HG03354 (cell line): ENCODE measurements around the gene LHX5.

Source experiments
- ATAC-seq: cut with Tn5 transposase; IDR thresholded peaks from one replicate; pipeline ENCODE4 v1.9.1; 2021; ENCODE audit warnings: mild to moderate bottlenecking; ENCODE audit not compliant: unreplicated experiment, poor library complexity, severe bottlenecking

The LHX5 gene

DNA sequence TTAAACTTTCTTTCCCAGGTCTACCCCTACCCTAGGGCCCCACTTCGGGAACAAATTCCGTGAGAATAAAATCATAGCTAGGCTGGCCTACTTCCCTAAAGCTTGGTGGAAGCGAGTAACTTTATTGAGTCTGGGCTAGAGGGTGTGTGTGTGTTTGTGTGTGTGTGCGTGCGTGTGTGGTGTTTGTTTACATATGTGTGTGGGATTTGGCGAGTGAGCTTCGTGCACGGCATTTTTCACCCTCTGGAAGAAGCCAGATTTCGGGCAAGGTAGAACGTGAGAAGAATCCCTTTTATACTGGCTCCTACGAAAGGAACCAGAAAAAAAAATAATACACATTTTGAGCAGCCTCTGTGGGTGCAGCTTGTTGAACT is 7.5 kb upstream of the LHX5 start:
- ATAC-seq, result no peak

DNA sequence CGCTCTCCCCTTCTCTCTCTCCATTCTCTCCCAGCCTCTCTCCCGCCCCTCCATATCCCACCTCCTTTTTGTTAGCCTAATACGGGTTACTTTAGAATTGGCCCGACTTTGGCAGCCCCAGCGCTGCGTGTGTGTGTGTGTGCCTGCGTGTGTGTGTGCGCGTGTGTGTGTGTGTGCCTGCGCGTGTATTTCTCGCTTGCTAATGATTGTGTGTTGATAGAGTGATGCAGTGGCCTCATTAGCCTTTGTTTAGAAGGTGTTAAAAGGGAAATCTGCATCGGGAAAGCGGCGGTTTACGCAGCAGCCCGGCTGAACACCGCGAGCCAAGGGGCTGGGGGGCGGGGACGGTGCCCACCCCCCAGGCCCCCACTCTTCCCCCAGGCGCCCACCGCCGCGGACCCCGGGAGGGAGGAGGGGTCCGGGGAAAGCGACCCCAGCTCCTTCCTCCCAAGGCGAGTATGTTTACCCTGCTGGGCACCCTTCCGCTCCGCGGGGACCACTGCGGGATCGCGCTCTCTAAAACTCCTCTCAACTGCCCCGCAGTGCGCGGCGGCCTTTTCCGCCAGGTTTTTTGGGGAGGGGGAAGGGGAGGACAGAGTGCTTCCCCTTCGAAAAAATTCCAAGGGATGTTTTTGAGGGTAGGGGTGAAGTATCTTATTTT is 6.8 kb upstream of the LHX5 start:
- ATAC-seq, result no peak

GRCh38 chr12:113477842-113478215 is 6.2 kb upstream of the LHX5 start:
- no peak for ATAC-seq

- no peak for ATAC-seq
These were observed 5.6 kb upstream of the LHX5 start for GRCh38 chr12:113477171-113477841.

- no peak for ATAC-seq
These were observed 4.7 kb upstream of the LHX5 start for GRCh38 chr12:113476176-113476986.

GRCh38 chr12:113475451-113476175 is 3.9 kb upstream of the LHX5 start:
- ATAC-seq, result no peak

DNA sequence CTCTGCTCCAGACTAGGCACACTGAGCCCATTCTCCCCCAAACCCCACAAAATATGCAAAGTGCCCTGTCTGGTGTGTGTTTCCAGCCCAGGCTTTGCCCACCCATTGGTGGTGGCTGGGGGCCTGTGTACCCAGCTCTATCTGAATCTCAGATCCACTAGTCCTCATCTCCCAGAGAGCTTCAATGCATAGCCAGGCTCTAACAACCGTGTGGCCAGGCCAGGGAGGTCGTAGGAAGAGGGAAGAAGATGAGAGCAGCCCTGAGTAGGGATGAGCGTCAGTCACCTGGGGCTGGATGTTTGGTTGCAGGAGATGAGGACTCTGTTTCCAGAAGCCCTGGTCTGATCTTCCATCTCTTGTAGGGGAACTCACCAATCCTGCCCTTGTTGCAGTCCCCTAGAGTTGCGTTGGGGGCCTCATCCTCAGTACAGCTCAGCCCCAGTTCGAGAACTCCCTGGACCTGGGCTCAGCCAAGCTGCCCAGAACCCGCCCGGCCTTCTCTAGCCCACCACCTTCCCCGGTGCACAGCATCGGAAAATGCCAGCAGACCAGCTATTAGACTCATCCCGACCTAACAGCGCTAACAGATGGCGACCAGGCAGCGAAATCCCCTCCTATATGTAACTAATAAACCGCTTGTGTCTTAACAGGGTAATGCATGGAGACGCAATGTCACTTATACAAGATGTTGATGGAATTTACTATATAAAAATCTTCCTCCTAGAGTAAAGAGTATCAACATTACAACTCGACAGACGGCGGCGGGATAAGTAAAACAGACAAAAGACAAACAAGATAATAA is 3.2 kb upstream of the LHX5 start:
- ATAC-seq, result no peak

DNA sequence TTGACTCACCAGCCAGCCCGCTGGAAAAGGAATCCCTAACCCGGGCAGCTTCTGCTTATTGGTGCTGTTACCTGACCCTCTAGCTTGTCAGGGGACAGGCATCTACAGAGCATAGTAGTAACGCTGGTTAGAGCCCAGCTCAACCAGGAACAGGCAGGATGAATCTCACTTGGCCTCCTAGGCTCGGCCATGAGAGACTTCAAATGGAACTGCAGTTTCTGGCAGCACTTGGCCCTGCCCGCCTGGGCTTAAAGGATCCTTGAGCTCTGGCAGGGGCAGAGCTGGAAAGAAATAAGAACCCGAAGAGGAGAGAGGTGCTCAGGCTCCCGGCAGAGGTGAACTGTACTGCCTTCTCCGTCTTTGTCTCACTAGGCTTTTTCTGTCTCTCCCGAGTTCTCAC is 2.3 kb upstream of the LHX5 start:
- ATAC-seq, result no peak

- ATAC-seq, result no peak
These were observed 1.7 kb upstream of the LHX5 start for GRCh38 chr12:113473400-113473799.

DNA sequence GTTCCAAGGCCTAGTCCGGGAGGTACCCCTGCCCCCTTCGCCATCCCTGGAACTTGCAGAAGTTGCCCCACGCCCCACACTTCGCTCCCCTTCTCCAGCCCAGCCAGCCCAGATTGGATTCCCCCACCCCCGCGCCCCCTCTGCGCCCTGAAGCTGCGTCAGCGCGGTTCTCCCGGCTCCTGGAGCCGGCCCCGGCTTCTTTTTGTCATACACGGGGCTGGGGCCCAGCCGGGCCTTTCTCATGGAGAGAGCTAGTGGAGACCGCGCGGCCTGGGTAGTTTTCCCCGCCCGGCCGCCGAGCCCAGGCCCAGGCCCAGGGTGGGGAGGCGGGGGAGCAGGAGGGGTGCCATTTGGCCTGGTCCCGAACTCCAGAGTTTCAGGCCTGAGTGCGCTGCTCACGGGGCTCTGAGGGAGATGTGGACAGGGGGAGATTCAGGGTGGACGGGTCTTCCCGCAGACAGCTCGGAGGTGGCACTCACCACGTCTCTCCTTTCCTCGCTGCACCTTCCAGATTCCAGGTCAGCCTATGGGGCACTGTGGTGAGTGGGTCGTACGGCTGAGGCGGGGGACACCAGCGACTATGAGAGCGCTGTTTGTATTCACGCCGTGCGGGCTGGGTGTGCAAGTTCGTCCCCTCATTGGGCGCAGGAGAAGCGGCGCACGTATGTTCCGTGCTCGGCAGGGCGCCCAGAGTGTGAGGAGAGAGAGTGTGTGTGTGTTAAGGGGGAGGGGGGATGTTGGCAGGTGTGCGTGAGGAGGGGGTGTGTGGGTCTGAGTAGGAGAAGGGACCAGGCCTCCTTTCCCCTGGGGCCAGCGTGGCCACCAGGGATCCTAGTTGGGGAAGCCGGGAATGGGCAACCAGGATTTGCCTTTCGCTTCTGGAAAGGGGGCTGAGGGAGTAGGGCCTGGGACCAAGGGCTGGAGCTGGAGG is 785 bp upstream of the LHX5 start:
- no peak for ATAC-seq

GRCh38 chr12:113470871-113471618 is 626 bp downstream of the LHX5 start:
- ATAC-seq, result no peak

DNA sequence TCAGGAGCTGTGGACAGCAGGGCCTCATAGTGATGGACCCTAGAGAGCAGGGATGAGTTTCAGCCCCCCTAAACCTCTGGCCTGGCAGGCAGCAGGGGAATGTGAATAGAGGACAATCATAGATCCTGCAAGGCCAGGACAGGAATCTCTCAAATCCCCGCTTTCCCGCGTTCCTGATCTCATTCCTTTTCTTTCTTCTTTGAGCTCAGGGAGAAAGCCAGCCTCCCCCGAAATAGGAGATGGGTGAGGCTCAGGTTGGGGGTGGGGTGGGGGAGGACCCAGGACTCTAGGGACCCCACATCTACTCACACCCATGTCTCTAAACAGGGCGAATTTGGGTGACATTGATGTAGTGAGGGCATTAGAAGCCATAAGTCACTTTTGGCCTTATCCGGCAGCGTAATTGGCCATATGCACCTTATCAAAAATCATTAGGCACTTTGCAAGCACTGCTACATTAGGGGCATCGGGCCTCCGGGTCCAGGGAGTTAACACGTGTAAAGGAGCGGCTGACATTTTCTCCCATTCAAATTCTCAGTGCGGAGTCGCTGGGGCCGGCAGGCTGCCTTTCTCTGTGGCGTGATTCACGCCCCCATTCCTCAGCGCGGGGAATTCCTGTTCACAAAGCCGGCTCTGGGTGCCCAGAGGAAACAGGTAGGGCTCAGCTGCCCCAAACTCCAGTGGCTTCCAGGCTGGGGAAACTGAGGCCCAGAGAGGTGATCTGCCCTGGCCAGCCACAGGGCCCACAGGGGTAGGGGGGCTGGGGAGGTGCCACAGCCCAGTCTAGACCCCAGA is 1.5 kb downstream of the LHX5 start:
- ATAC-seq, result no peak

DNA sequence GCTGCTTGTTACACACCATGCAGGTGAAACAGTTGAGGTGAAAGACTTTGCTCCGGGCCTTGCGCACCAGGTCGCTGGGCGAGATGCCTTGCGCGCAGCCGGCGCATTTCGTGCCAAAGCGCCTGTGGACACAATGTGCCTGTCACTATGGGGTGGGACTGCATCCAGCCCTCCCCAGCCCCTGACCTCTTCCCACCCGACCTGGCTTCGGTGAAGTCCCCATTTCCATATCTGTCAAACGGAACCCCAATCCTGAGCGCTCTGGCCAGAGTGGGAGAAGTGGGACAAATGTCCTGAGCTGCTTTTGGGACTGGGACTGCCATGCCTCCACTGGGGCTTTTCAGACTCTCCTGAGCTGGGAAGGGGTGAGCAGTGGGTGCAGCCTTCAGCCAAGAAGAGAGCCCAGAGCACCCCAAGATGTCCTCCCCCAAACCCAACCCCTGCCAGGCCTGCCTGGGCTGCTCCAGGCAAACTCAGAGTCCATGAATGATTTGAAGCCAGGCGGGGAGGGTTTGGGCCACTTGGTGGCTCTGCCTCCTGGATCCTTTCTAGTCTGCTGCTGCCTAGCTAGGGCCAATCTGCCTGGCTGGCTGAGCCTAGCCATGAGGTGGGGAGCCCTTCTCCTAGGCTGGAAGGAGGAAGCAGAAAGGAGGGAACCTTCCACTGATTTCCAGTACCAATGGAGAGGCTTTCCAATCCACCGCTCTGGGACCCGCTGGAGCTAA is 2.3 kb downstream of the LHX5 start:
- ATAC-seq, result no peak

DNA sequence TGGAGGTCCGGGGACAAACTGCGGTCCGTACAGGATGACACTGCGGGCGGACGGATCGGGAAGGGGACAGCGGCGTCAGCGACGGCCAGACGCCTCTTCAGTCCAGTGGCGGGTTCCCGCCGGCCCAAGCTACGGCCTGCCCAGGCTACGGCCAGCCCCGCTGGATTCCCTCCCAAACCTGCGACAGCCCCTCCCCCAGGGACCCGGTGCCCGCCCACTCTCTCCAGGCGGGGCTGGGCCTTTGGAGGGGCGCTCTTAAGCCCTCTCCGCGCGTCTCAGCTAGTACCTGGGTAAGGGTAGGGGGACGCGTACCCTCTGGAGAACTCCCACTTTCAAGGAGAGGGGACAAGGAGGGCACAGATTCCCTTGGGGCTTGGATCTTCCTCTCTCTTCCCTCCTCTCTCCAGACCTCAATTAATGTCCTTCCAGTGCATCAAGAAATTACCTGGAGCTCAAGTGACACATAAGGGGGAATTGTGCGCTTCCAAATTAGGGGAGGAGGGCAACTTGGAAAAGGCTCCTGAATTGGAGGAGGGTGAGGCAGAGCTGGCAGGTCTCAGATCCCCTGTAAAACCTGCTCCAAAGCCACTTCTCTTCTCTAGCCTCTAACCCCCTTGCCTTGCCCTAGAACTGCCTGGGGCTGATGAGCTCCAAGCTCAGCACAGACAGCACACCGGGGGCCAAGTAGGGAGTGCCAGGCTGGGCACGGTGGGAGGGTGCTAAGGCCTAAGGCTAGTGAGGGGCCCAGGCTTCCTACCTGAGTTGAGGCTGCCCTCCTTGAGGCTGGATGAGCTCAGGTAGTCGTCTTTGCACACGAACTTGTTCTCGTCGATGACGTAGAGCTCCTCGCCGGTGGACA is 3.1 kb downstream of the LHX5 start:
- no peak for ATAC-seq

DNA sequence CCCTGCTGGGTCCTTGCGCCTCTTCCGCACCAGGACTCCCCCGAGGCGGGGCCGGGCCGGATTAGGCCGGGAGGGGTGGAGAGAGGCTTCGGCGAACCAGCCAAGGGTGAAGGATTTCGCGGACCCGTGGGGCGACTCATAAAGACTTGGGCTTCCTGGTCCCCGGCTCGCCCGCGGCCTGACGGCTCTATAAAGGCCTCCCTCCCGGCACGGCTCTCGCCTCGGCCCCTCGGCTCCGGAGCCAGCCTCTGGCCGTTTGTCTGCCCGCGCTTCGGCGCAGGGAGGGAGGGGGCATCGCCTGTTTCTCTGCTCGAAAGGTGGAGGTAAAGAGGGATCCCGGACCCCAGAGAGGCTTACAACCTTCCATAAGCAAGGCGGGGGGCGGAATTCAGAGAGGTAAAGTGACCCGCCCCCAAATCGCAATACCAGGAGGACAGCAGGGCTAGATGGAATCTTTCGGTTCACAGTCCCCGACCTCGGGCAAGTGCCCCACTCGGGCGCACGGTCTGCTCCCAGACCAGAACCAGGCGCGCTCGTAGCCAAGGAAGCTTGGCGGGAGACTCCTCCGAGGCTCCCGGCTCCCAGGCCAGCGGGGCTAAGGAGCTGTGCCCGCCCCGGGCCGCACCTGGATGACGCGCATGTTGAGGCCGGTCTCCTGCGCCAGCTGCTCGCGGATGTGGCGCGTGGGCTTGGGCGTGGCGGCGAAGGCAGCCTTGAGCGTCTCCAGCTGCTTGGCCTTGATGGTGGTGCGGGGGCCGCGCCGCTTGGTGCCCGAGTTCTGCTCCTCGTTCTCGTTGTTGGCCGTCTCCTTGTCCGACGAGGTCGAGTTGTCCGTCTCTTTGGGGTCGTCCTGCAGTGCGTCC is 3.9 kb downstream of the LHX5 start:
- no peak for ATAC-seq
